DLD1 (cell line): ENCODE data around the gene RNF214.

ENCODE experiments used
- in situ Hi-C: cut with HindIII; loops from 2 replicates; pipeline ENCODE4 v1.10.0; 2017; ENCODE audit warnings: low sequenced_read_pairs

RNF214 gene

GRCh38 chr11:117212697-117213355 is 19.6 kb upstream of the RNF214 start:
- in situ Hi-C loops: no loop called here

GRCh38 chr11:117214404-117215110 is 17.9 kb upstream of the RNF214 start:
- in situ Hi-C loops: no loop called here

- in situ Hi-C loops: no loop called here
Observed at GRCh38 chr11:117217141-117218084, 15.1 kb upstream of the RNF214 start.

GRCh38 chr11:117218133-117218915 is 14.1 kb upstream of the RNF214 start:
- in situ Hi-C loops: no loop called here

- in situ Hi-C loops: no loop called here
Observed at GRCh38 chr11:117219001-117219400, 13.5 kb upstream of the RNF214 start.

- in situ Hi-C loops: no loop called here
Observed at GRCh38 chr11:117219455-117219854, 13.0 kb upstream of the RNF214 start.

GRCh38 chr11:117219995-117220394 is 12.5 kb upstream of the RNF214 start:
- in situ Hi-C loops: no loop called here

GRCh38 chr11:117220568-117220967 is 11.9 kb upstream of the RNF214 start:
- in situ Hi-C loops: no loop called here

- in situ Hi-C loops: no loop called here
Observed at GRCh38 chr11:117220999-117221774, 11.3 kb upstream of the RNF214 start.

- in situ Hi-C loops: no loop called here
Observed at GRCh38 chr11:117221775-117222517, 10.5 kb upstream of the RNF214 start.

- in situ Hi-C loops: no loop called here
Observed at GRCh38 chr11:117222991-117223740, 9.3 kb upstream of the RNF214 start.

- in situ Hi-C loops: no loop called here
Observed at GRCh38 chr11:117223741-117224689, 8.5 kb upstream of the RNF214 start.

GRCh38 chr11:117225553-117226170 is 6.8 kb upstream of the RNF214 start:
- in situ Hi-C loops: no loop called here

- in situ Hi-C loops: no loop called here
Observed at GRCh38 chr11:117226388-117227385, 5.8 kb upstream of the RNF214 start.

- in situ Hi-C loops: no loop called here
Observed at GRCh38 chr11:117228091-117228490, 4.4 kb upstream of the RNF214 start.

- in situ Hi-C loops: no loop called here
Observed at GRCh38 chr11:117229411-117229810, 3.1 kb upstream of the RNF214 start.
